H54 (cell line): ENCODE measurements around the gene PIH1D2.
"Not testable (repeated sequence)": the region's sequence is repeated elsewhere in the genome, so short reads cannot be mapped to it uniquely, and the experiment has no call there.

Experiments
- DNase-seq: peaks from one replicate; pipeline ENCODE4 v3.0.0; 2011; ENCODE audit warnings: low spot score, mixed read lengths; ENCODE audit not compliant: insufficient read length
- FAIRE-seq: peaks from 3 replicates; lab custom pipeline; 2011; peaks lifted over from hg19 to GRCh38; lab: Jason Lieb, UNC
- POLR2A ChIP-seq: IDR thresholded peaks from 2 replicates; pipeline ENCODE4 v1.6.1; 2011; ENCODE audit warnings: low read depth, mild to moderate bottlenecking, low read length

Gene PIH1D2

DNA sequence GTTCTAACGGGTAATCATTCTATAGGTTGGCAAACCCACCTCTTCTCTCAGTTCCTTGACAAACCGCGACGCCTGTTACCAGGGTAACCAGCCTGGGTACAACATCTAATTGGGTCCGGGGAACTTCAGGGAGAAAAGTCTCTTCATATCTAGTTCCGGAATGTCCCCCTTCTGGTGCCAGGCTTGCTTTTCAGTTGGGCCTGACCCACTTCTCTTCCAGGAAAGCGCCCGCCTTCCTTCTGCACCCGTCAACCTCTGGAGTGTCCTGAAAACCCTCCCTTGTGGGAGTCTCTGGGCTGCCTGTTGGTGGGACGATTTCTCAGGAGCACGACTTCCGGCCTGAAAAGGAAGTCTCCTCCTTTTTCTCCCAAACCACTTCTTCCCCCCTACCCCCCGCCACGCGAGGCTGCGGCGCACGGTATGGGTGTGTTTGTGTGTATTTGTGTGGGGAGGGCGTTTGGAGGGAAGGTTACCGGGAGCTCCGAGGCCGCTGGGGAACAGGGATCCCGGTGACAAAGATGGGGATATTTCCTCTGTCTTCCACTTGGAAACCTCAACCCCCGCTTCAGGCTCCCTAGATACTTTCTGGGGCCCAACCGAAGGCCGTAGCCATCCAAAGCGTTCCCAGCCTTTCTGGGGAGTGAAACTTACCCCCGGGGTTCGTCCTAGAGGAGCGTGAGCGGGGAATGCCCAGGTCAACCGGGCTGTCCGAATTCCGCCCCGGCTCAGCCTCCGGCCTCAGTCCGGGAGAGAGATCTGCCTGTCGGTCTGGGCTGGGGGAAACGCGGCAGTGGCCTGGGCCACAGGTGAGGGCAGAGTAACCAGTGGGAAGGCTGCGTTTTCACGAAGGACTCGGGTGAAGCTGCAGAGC lies at the start of gene PIH1D2, which contains the start of gene NKAPD1:
TSS of gene PIH1D2 (minus strand) at position 77 of the 871 bp plus-strand sequence. CDS start 843 bp downstream, outside the sequence.
TSS of gene NKAPD1 (plus strand) at position 359 of the 871 bp plus-strand sequence. CDS start 1,276 bp downstream, outside the sequence.
- TF ChIP-seq POLR2A, result peak; percentile 39; the same call in 1 of the 2 replicates
- DNase-seq, result peak; percentile 42
- FAIRE-seq, result no peak

- TF ChIP-seq POLR2A, result no peak
- FAIRE-seq, result no peak
These were observed 49.3 kb upstream of the PIH1D2 start for GRCh38 chr11:112123129-112123528.

GRCh38 chr11:112121981-112122615 lies 48.3 kb upstream of the PIH1D2 start:
- DNase-seq (no peak), FAIRE-seq (no peak)
- TF ChIP-seq POLR2A, result no peak

More at GRCh38 chr11:112123129-112123528, 49.3 kb upstream of the PIH1D2 start:
- no peak for DNase-seq

GRCh38 chr11:112118176-112118575 lies 44.4 kb upstream of the PIH1D2 start:
- DNase-seq (no peak), FAIRE-seq (no peak)
- no peak for TF ChIP-seq POLR2A

DNA sequence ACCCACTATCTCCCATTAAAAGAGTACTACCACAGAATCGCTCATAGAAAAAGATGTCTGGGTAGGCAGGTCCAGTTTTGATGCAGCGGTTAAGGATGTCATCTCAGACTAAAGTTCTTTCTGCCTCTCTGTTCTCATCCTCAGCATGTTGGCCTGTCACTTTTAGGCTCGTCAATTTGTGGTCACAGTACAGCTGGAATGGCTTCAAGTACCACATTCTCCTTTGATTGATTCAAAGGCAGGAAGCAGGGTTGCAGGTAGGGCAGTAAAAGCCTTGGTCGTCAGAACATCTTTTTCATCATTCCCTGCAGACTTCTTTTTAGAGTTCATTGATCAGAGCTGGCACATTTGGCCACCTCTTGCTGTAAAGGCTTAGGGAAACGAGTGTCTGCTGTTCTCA lies 41.6 kb upstream of the PIH1D2 start:
- DNase-seq (no peak), FAIRE-seq (no peak)
- no peak for TF ChIP-seq POLR2A

DNA sequence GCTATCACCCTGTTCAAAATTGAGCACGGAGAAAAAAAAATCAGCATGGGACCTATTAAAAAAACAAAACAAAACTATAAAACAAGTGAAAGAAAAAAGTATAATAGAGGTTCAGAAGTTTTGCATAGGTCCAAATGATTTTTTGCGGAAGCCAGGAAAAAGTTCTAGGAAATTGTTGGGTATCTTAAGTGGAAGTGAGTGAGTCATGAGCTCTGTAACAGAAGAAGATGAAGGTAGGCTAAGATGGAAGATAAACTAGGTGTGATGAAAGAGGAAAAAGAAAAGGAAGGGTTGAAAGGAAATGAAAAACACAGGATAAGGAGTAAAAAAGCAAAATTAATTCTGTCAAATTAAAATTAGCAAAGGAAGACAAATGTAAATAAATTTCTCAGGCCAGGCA lies 40.6 kb upstream of the PIH1D2 start:
- no peak for DNase-seq
- FAIRE-seq, result no peak
- TF ChIP-seq POLR2A, result no peak

DNA sequence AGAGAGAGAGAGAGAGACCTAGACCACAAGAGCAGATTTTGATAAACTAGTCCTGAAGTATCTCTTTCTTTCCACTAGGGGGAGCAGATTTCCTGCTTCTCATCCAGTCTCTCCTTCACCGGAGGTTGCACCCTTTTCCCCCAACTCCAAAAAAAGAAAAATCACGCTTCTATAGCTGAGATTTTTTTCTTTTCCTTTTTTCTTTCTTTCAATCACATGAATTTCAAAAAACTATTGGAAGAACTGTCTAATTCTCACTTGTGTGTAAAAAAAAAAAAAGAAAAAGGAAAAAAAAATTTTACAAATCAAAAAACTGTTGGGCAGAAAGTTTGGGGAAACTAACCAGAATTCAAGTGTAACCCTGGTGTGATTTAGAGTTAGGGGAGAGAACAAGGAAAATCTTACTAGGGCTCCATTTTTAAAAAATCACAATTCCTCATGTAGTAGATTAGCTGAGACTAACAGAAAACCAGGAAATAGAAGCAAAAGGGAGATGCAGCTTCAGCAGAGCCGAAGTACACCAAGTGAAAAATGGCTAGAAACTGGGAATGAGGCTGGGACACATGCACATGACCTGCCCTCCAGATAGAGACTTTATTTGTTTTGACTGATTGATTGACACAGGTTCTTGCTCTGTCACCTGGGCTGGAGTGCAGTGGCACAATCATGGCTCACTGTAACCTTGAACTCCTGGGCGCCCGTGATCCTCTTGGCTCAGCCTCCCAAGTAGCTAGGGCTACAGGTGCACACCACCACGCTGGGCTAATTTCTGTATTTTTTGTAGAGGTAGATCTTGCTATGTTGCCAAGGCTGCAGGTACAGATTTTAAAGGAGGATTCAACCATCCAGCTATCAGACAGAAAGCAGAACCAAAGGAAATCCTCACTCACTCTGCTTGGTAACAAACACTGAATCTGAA lies 40.0 kb upstream of the PIH1D2 start:
- FAIRE-seq (peak; percentile 50), DNase-seq (no peak)
- TF ChIP-seq POLR2A, result no peak

DNA sequence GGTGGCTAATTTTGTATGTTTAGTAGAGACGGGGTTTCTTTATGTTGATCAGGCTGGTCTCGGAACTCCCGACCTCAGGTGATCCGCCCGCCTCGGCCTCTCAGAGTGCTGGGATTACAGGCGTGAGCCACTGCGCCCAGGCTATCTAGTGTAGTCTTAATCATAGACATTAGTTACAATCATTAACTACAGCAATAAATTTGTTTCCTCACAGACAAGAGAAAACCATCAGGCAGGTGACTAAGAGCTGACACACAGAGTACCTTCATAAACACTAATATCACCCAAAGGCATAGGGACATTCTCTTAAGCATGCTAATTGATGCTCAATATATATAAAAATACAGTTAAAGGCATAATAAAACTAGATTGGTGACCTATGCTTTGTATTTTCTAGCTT lies 32.3 kb upstream of the PIH1D2 start:
- TF ChIP-seq POLR2A, result no peak
- no peak for DNase-seq
- no peak for FAIRE-seq

DNA sequence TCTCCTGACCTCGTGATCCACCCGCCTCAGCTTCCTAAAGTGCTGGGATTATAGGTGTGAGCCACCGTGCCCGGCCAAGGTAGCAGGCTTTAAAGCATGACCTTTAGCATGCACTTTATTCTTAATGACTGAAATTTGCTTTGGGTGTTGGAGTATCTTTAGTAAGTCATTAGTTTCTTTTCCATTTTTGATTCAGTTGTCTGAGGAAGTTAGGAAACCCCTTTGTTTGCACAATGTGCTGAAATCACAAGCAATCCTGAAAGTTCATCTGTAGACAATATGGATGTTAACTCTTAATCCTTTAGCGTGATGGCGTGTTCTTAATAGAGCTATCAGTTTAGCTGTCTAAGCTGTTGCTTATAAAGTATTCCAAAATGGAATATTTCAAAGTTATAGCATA lies 29.6 kb upstream of the PIH1D2 start:
- FAIRE-seq, result no peak
- DNase-seq, result no peak
- TF ChIP-seq POLR2A, result no peak

DNA sequence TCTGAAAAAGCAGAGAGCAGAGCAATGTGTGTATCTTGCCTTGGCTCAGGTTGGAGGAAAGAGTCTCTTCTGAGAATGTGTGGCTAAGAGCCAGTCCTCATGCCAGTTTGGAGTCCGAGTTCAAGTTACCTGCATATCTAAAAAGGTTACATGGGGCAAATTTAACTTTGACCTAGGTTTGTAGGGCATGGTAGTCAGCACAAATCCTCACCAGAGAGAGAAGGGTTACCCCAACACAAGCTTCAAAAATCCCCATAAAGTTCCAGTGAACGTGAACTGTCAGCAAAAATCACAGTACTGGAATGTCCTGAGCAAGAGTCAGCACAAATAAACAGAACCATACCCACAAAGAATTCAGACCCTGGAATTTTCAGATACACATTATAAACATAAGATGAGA lies 26.6 kb upstream of the PIH1D2 start:
- TF ChIP-seq POLR2A, result no peak
- FAIRE-seq, result no peak

GRCh38 chr11:112097734-112098528 lies 24.1 kb upstream of the PIH1D2 start:
- TF ChIP-seq POLR2A, result no peak
- FAIRE-seq (no peak), DNase-seq (no peak)

More for the DNA sequence above, 26.6 kb upstream of the PIH1D2 start:
- DNase-seq, result no peak

GRCh38 chr11:112096194-112096593 lies 22.4 kb upstream of the PIH1D2 start:
- no peak for TF ChIP-seq POLR2A
- no peak for DNase-seq
- no peak for FAIRE-seq

GRCh38 chr11:112095302-112095701 lies 21.5 kb upstream of the PIH1D2 start:
- FAIRE-seq, result not testable (repeated sequence)

GRCh38 chr11:112087212-112087611 lies 13.4 kb upstream of the PIH1D2 start:
- no peak for FAIRE-seq
- no peak for TF ChIP-seq POLR2A
- DNase-seq, result no peak

More at GRCh38 chr11:112095302-112095701, 21.5 kb upstream of the PIH1D2 start:
- not testable (repeated sequence) for DNase-seq
